ENCODE measurements around the gene ANGPT4. TPM values are rescaled to one million over a fixed set of nuclear protein-coding genes. Genes with fewer than 3 reads are reported as not detected.

Gene ANGPT4
- total and polyA plus RNA-seq, 2 of the 8 experiments (the other 6 are each of a cell fraction or from before 2014, with no cell fraction given), result 0.07 to 0.33 TPM

- Histone ChIP-seq H2BK120ac (replicated peaks; ENCODE audit: low read depth, low read length) (no peak overlapping the region), H3K79me1 (ENCODE audit: low read depth, low read length) (no peaks in the 10 kb centered on the region; the same call in 1 of the 2 replicates), H3K4ac (replicated peaks; ENCODE audit: insufficient read length, low read depth, low read length) (no peak overlapping the region), H3K14ac (ENCODE audit: insufficient read length) (no peak overlapping the region), H3K23ac (ENCODE audit: insufficient read length) (no peak overlapping the region), H2AFZ (ENCODE audit: low read length) (no peak overlapping the region), H3K56ac (replicated peaks; ENCODE audit: insufficient read length, low read depth, low read length) (no peak overlapping the region), H2BK20ac (ENCODE audit: low read length) (no peak overlapping the region), H2BK12ac (ENCODE audit: low read depth, low read length) (no peak overlapping the region), H4K91ac (replicated peaks; ENCODE audit: insufficient read length, low read length) (no peak overlapping the region), H3K23me2 (ENCODE audit: low read depth, low read length) (no peaks in the 10 kb centered on the region), H3K9ac (replicated peaks in 1 of 4; ENCODE audit: extremely low read depth in 1 of 4, low read depth in 3 of 4, low read length in 3 of 4) (no peak overlapping the region), H4K20me1 (replicated peaks in 1 of 2; ENCODE audit: control insufficient read depth in 1 of 2, insufficient read depth in 2 of 2, low read length in 2 of 2) (no peaks in the 10 kb centered on the region), H2BK5ac (ENCODE audit: low read depth, low read length) (no peak overlapping the region), H4K5ac (ENCODE audit: insufficient read length, low read depth, low read length) (no peak overlapping the region), H2BK15ac (ENCODE audit: low read length) (no peak overlapping the region), H3K27ac (ENCODE audit: low read depth, low read length) (no peak overlapping the region), H3K4me1 (replicated peaks in 1 of 4; ENCODE audit: control insufficient read depth in 3 of 4, insufficient read depth in 4 of 4, low read length in 3 of 4) (peaks cover 0 to 3% (median 1%) of the 10 kb centered on the region in 4 experiments; a peak in 3 of 7 replicates), H4K8ac (ENCODE audit: extremely low read depth, insufficient read depth, low read length) (no peak overlapping the region), H3K79me2 (ENCODE audit: control insufficient read depth in 1 of 2, insufficient read depth in 2 of 2, low read length in 2 of 2) (no peaks in the 10 kb centered on the region), H3K36me3 (ENCODE audit: control insufficient read depth in 2 of 4, insufficient read depth in 4 of 4, low read length in 3 of 4) (no peaks in the 10 kb centered on the region), H3K4me2 (ENCODE audit: insufficient read depth in 1 of 2, low read depth in 2 of 2, low read length in 2 of 2) (no peak overlapping the region), H3K27me3 (replicated peaks in 1 of 4; ENCODE audit: control insufficient read depth in 3 of 4, extremely low read depth in 1 of 4, insufficient read depth in 3 of 4, low read length in 3 of 4) (no peaks in the 10 kb centered on the region; a peak in 1 of 7 replicates), H2AK5ac (ENCODE audit: low read depth, low read length) (no peak overlapping the region), H3K18ac (ENCODE audit: extremely low read depth, low read length) (no peak overlapping the region), H3K9me3 (ENCODE audit: insufficient read depth in 2 of 2, low read depth in 1 of 2, low read length in 1 of 2) (no peaks in the 10 kb centered on the region), H3K4me3 (ENCODE audit: extremely low read depth in 1 of 4, insufficient read depth in 2 of 4, low read depth in 3 of 4, low read length in 4 of 4) (no peak overlapping the region)
- ChIA-PET CTCF (ENCODE audit: partially characterized antibody) (interaction anchor here (1.0 to 2.4 kb wide), 3 partner anchors 13 to 96 kb away, joined by 3 to 9 read pairs (median 5); no protein-coding TSS in a partner anchor), POLR2A (ENCODE audit: partially characterized antibody) (no interaction called here)
- WGBS, 2 experiments (ENCODE audit: extremely low coverage in 1 of 2, insufficient coverage in 1 of 2, insufficient read length in 1 of 2, insufficient replicate concordance in 2 of 2, low coverage in 1 of 2, low lambda C conversion rate in 2 of 2, missing lambda C conversion rate in 1 of 2), result 81% methylated on average over 2 of the region's 2 CpGs; no CpG with 5 or more reads in 1 of the 2 experiments
- DNase-seq (ENCODE audit: low read depth in 1 of 2, low spot score in 2 of 2), result no peak
- no peak for FAIRE-seq
- no peak for TF ChIP-seq GTF2F1 (IDR thresholded peaks at IDR 0.05; ENCODE audit: borderline replicate concordance, low read depth, low read length)
- TF ChIP-seq RAD21 (IDR thresholded peaks at IDR 0.05 in 1 of 2, conservative IDR thresholded peaks at IDR 0.05 in 1 of 2; ENCODE audit: low read depth in 2 of 2, low read length in 2 of 2), result no peak
- TF ChIP-seq RXRA (IDR thresholded peaks at IDR 0.05; ENCODE audit: insufficient read depth, low read depth, low read length), result no peak
Measured at GRCh38 chr20:860891-861290, 55.2 kb downstream of the ANGPT4 start.
